GM12873 (cell line): ENCODE data around the gene PPARA.

ENCODE experiments used
- TF ChIP-seq, protein P1 (sequence below): IDR thresholded peaks from 2 replicates; pipeline ENCODE4 v1.5.1; 2012; ENCODE audit warnings: low read depth, mild to moderate bottlenecking, moderate library complexity, low read length, control low read depth; ENCODE audit not compliant: insufficient read depth; ENCODE audit errors: missing control alignments

PPARA gene

GRCh38 chr22:46150655-46151477 lies 540 bp downstream of the PPARA start:
- TF ChIP-seq, protein P1, sequence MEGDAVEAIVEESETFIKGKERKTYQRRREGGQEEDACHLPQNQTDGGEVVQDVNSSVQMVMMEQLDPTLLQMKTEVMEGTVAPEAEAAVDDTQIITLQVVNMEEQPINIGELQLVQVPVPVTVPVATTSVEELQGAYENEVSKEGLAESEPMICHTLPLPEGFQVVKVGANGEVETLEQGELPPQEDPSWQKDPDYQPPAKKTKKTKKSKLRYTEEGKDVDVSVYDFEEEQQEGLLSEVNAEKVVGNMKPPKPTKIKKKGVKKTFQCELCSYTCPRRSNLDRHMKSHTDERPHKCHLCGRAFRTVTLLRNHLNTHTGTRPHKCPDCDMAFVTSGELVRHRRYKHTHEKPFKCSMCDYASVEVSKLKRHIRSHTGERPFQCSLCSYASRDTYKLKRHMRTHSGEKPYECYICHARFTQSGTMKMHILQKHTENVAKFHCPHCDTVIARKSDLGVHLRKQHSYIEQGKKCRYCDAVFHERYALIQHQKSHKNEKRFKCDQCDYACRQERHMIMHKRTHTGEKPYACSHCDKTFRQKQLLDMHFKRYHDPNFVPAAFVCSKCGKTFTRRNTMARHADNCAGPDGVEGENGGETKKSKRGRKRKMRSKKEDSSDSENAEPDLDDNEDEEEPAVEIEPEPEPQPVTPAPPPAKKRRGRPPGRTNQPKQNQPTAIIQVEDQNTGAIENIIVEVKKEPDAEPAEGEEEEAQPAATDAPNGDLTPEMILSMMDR: no peak

DNA sequence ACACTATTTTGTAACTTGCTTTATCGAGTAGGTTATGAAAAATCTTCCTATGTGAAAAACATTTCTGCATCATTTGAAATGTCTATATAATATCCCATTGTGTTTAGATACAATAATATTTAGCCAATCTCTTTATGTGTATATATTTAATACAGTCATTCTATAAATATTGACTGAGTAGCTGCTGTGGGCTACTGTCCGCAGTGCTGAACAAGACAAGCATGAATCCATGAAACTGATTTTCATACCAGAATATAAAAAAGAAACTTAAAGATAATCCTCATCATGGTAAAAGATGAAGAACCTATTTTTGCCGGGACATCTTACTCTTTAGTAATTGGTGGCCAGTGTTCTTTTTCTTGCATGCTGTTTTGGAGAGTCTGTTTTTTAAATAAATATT lies 3.6 kb downstream of the PPARA start:
- TF ChIP-seq, protein P1: no peak

- TF ChIP-seq, protein P1: no peak
Observed at GRCh38 chr22:46156031-46156430, 5.7 kb downstream of the PPARA start.

GRCh38 chr22:46158283-46158682 lies 8.0 kb downstream of the PPARA start:
- TF ChIP-seq, protein P1: no peak

DNA sequence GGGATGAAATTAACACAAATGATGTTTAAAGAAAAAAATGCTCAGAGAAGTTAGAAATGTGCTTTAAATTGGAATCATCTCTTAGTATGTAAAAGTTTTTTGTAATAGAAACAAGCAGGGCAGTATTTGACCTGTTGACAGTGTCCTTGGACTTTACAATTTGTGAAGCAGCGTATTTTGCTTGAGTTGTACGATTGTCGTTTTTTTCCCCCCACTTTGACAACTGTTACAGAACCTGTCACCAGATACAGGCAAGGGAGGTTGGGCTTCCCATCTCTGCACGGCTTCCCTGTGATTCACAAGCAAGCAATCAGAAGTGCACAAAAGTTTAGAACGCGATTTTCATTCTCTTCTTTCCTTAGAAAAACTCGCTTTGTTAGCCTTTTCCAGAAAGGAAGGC lies 8.9 kb downstream of the PPARA start:
- TF ChIP-seq, protein P1: no peak

GRCh38 chr22:46159777-46160176 lies 9.5 kb downstream of the PPARA start:
- TF ChIP-seq, protein P1: no peak

GRCh38 chr22:46162285-46162684 lies 12.0 kb downstream of the PPARA start:
- TF ChIP-seq, protein P1: no peak
